ENCODE data around the gene TMEM31.
A peak's percentile ranks its signal among the peaks of the same experiment; 100 is the strongest.

Gene TMEM31
- 0 to 0.12 (median 0) reads per million in 4 experiments for total RNA-seq

DNA sequence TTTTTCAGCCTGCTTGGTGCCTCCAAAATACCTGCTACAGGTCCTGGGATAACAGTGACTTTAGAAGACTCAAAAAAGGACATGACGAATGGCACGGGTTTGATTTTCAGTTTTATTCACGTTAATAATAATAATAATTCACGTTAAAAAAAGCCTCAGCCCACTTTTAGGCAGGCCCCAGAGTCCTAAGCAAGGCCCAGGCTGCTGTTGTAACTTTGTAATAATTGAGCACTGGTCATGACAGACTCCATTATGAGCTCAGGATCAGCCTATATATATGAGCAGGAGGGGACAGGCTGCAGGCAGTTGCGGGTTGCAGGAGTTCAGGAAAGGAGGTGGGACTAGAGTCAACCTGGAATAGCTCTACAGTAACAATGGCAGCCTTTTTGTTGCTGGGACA is at the start of gene TMEM31:
Gene TMEM31 (plus strand): TSS at position 301 of the 400 bp plus-strand sequence. CDS start 1,350 bp downstream, outside the sequence.
- no peak for DNase-seq

GRCh38 chrX:103663981-103664762 is 46.5 kb upstream of the TMEM31 start:
- no peak for DNase-seq

DNA sequence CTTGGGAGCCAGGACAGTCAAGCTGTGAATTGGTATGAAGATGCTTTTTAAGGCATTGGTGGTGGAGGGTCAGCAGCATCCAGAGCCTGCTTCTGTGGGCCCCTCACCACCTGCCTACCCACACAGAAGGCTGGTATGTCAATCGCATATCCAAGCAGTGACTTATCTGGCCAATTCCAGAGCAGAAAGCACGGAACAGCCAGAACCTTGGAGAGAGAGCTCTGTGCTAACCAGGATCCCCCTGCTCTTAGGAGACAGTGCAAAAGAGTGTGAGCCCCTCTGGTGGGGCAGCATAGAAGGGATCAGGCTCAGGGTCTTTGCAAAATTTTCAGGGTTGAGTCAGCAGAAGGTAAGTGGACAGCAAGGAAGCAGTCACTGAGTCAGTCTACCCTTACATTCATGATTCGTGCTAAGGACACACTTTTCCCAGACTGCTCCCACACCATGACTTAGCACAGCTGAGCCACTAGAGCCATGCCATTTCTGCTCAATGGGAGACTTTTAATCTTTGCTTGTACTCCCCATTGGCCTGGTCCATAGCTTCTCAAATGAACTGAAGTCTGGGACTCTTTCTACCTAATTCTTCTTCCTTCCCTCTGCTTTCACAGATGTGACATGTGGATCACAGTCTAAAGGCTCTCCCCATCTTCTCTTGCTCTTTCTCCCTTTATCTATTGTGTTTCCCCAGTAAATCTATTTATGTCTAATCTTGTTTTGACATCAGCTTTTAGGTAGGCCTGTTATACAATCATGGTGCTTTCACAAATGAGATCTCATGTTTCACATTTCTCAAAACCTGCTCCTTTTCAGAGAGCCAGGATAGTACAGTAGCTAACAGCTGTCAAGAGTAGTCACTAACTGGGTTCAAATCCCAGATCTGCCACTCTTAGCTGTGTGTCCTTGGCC is 44.3 kb upstream of the TMEM31 start:
- no peak for DNase-seq

GRCh38 chrX:103669745-103670144 is 41.0 kb upstream of the TMEM31 start:
- no peak for DNase-seq

- no peak for DNase-seq
These were observed 35.9 kb upstream of the TMEM31 start for GRCh38 chrX:103674531-103675454.

DNA sequence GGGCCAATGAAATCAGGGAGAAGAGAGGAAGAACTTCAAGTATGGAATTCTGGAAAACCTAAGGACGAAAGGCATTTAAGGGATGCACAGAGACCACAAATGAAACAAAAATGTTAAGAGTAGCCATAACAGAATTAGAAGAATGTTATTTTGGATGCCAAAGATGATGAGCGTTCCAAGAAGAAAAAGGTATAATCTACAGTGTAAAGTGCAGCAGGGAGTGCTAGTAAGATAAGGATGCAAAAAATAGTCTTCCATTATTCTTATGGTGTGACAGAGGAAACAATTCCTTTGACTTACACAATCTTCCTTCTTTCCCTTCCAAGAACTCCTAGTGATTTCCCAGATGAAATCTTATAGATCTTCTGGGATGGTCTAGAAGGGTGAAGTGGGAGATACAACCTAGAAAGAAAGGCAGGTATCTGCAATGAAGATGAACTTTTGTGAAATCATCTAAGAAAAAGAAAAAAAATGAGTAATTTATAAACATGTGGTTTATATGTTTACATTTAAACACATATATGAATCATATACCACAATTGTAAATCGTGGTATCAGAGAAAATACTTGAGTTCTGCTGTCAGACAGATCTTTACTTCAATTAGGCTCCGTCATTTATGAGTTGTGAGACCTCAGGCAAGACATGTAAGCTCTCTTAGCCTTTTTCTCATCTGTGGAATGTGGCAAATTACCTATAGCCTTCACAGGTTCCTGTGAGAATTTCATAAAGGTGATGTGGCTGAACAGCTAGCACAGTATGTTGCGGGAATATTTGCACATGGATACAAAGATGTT is 32.3 kb upstream of the TMEM31 start:
- no peak for DNase-seq

DNA sequence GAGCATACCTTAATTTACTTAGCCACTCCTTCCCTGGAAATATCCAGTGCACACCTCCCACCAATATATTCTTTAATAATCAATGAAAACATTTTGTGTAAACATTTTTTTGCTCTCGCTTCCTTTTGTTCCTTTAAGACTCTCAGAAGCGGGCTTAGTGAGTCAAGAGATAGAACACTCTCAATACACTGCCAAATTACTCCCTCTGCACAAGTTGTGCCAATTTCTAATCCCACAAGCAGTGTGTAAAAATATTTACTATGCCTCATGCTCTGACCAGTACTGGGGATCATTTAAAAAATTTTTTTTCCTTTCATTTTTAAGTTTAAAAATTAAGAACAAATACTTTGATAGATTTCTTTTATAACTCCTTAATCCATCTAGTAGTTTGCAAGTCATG is 29.3 kb upstream of the TMEM31 start:
- DNase-seq, result no peak

DNA sequence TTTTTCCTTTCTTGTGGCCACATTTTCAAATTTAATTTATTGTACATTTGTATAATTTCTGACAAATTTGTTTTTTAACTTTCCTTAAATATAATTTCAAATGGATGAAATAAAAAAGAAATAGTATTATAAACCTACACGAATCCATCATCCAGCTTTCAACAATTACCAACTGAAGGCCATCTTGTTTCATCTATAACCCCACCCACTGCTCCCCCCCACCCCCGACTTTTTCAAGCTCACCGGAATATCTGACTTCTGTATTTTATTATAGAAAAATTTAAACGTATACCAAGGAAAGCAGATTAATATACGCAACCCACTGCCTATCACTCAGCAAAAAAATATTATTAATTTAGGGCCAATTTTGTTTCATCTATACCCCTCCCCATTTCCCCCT is 25.3 kb upstream of the TMEM31 start:
- DNase-seq, result no peak

- DNase-seq, result peak; percentile 79
These were observed 24.3 kb upstream of the TMEM31 start, which contains the start of gene MORF4L2 for GRCh38 chrX:103686199-103687072. Gene MORF4L2, minus strand, starts transcription at chrX:103686699. Its CDS starts 9,672 bp downstream, at chrX:103677027.

DNA sequence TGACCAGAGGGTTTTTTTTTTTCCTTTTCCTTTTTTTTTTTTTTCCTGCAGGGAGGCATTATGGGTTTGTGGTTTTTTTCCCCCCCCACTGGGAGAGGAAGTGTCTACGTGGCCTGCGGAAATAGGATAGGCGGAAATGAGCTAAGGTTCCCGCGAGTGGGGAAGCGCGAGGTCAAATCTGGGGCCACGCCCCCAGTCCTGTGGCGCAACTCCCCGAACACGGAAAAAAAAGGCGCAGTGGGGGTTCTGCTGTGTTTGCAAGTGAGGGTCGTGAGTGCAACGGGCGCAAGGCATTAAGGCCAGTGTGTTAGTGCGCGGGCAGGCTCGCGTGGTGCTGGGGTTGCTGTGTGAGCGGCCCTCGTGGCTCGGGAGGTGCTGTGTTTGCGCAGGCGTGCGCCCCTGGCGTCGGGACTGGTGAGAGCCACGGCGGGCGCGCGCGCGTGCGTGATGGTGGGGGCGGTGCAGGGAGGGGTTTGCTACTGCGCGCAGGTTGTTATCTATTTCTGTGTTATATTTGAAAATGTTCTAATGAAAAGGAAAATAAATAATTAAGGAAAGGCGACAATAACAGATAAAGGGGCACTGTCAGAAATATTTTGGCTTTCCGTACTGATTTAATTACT is 23.5 kb upstream of the TMEM31 start:
- peak; percentile 78 for DNase-seq

DNA sequence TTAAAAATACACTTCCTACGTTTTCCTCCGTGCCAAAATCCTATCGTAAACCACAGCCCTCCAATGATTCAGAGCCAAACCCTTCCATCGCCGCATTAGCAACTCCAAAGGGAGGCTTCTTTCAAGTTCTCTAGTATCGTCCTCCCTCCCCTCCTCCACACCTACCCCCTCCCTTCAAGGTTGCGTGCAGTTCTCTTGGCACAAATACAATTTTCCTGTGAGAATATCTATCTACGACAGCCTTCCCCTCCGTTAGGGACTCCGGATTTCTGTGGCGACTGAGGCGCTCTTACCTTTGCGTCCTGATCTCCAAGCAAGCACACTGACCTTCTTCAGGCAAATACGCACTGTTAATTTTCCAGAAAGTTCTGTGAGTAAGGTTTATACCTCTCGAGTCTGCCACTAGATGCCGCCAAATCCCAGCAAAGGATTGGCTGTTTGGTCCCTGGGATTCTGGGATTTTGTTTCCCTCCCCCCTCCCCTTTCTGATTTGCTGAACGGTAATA is 23.0 kb upstream of the TMEM31 start:
- DNase-seq, result peak; percentile 13

DNA sequence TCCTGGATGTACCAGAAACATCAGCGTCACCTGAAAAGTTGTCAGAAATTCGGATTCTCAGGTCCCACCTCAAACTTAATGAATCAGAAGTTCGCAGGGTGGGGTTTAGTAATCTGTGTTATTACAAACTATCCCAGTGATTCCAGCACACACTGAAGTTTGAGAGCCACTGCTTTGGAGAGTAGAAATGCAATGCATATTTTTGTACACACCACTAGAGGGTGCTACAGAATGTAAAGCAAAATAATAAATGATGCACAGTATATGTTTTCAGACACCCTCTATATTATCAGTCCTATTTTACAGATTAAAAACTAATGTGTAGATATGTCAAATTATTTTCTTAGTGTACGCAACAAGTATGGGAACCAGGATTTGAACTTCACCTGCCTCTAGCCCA is 21.8 kb upstream of the TMEM31 start:
- no peak for DNase-seq

DNA sequence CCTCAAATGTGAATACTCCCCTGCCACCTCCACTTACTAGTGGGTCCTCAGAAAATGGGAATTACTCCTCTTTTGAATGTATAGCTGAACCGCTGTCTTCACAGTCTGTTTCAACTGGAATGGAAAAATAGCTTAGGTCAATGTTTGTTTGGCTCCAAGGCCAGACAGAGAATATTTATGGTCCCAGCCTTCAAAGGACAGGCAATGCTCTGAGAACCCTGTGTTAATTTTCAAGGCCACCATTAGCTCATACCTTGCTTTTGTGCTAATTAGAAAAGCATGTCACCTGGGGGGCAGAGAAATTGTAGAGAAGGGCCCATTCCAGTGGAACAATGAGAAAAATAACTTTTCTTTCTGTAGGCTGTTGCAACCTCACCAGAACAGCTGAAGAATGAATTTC is 19.6 kb upstream of the TMEM31 start:
- no peak for DNase-seq

- DNase-seq, result no peak
These were observed 13.0 kb upstream of the TMEM31 start for GRCh38 chrX:103697687-103698086.

GRCh38 chrX:103699243-103699642 is 11.5 kb upstream of the TMEM31 start:
- DNase-seq, result no peak

DNA sequence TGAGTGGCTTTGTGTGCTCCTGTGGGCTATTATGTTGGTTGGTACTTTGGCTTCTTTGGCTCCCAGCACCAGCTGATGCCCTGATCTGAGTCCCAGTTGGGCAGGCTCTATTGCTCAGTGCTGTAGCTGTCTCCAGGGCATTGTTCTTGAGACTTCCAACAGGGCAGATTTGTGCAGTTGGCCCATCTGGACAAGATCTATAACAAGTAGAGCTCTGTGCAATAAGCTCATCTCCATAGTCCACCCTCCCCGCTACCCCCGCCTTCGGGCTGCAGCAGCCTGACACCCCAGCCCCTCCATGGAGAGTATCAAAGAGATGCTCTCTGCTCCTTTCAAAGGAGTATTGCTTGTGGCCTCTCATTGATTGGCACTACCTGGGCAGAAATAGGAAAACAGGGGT is 5.8 kb upstream of the TMEM31 start:
- no peak for DNase-seq

DNA sequence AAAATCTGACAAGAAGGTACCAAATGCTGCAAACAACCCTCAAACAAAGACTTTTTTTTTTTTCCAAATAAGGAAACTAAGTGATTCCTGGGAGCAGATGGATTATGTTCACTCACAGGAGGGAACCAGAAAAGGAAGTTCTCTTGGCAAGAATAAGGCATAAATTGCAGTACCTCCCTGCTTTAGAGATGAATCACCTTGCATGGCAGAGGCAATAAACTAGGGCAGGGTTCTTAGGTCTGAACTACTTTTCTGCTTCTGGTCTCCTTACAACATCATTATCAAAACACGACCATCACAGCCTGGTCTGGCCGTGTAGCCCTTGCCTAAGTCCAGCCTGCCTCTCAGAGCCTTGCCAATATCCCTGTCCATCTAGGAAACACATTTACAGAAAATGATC is 6.3 kb downstream of the TMEM31 start:
- no peak for DNase-seq

DNA sequence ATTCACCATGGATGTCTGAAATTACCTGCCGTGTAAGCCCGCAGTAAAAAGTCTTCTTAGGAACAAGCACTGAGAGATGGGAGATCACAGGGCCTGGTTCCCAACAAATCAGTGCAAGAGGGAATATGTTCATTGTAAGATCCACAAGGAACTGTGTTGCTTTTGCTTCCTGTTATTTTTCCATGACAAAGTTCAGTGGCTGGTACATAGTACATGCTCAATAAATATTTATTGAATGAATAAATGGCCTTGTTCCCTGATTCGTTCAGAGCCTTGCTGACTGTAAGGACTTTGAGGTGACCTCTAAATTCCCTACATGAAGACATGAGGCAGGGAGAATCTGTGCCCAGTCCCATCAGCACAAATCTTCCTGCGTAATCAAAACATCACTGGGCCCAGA is 7.4 kb downstream of the TMEM31 start:
- no peak for DNase-seq

GRCh38 chrX:103722505-103722904 is 11.8 kb downstream of the TMEM31 start:
- DNase-seq, result no peak

- DNase-seq, result no peak
These were observed 15.8 kb downstream of the TMEM31 start for GRCh38 chrX:103726477-103726876.

Data from effector CD8-positive, alpha-beta T cell (primary cell).